H1 (cell line): Measurements from ENCODE around the gene RAB35. TPM values are rescaled to one million over a fixed set of nuclear protein-coding genes. Genes with fewer than 3 reads are reported as not detected.

ENCODE experiments used
- microRNA-seq, 2 experiments: library from miRNA; unstranded; fragments of <30 nt; microRNA quantifications; one replicate each; pipeline versions ENCODE4 to v1.2.0, GENCODE V29; 2016 to 2020; ENCODE audit warnings: borderline microRNAs expressed in 2 of 2, borderline number of aligned reads in 2 of 2, borderline replicate concordance in 1 of 2
- polyA plus RNA-seq, 7 experiments: library from polyadenylated mRNA; depleted of rRNA in 3 of 7; stranded (reverse) in 5 of 7; unstranded in 2 of 7; fragments of >200 nt in 5 of 7; fragments of 200-250 nt in 2 of 7; gene quantifications; 1 replicate in 5 of 7; 2 replicates in 1 of 7; 4 replicates in 1 of 7; pipeline versions ENCODE4 v1.2.1 to v1.2.3, GENCODE V29; 2011 to 2013; ENCODE audit warnings: missing spikeins in 2 of 7, mixed read lengths in 2 of 7
- small RNA-seq: library from polyadenylated mRNA; stranded (forward); fragments of <200 nt; extraction: miRNeasy Mini kit (QIAGEN cat#:217004); gene quantifications from one replicate; pipeline ENCODE3, GENCODE V24; 2013; ENCODE audit not compliant: insufficient read depth
- total RNA-seq: library from RNA; stranded (reverse); fragmentation: NEBNext Ultra II Directional; extraction: Animal tissue kit (Norgen Biotek cat#: 25700); gene quantifications from 2 replicates; pipeline ENCODE4 v1.2.1, GENCODE V29; 2021

Gene RAB35
- total and polyA plus RNA-seq, 2 of the 8 experiments (the other 6 are each of a cell fraction or from before 2014, with no cell fraction given) = 33.4 to 39.0 TPM

Small RNA genes lying within 50 kb of the gene (microRNA-seq; reads per million reads assigned to microRNA genes)
- 0.20 to 0.23 reads per million in 2 experiments for gene MIR4498

Small RNA genes lying within 50 kb of the gene (small RNA-seq; reads per million reads assigned to genes)
- not detected for gene AC004812.1
- gene MIR4498 = 0.51 reads per million

Other genes starting within 250 kb of the RAB35 start
- 50.1 and 60.9 TPM in 2 replicates for gene CIT, start 239.4 kb downstream of the RAB35 start, total RNA-seq
- gene CIT, start 239.4 kb downstream of the RAB35 start, polyA plus RNA-seq (2011; rRNA removed) = 17.1 and 29.1 TPM in 2 replicates
- gene BICDL1, start 127.5 kb downstream of the RAB35 start, total RNA-seq = 25.9 and 26.9 TPM in 2 replicates
- 17.2 and 18.4 TPM in 2 replicates for gene BICDL1, start 127.5 kb downstream of the RAB35 start, polyA plus RNA-seq (2011; rRNA removed)
- gene GCN1, start 78.0 kb upstream of the RAB35 start, total RNA-seq = 133 and 137 TPM in 2 replicates
- gene GCN1, start 78.0 kb upstream of the RAB35 start, polyA plus RNA-seq (2011; rRNA removed) = 61.4 and 73.1 TPM in 2 replicates
- 2,987 and 3,029 TPM in 2 replicates for gene RPLP0, start 84.4 kb upstream of the RAB35 start, total RNA-seq
- 8,838 and 10,765 TPM in 2 replicates for gene RPLP0, start 84.4 kb upstream of the RAB35 start, polyA plus RNA-seq (2011; rRNA removed)
- 105 and 109 TPM in 2 replicates for gene PXN, start 149.0 kb upstream of the RAB35 start, total RNA-seq
- gene PXN, start 149.0 kb upstream of the RAB35 start, polyA plus RNA-seq (2011; rRNA removed) = 51.0 and 89.2 TPM in 2 replicates
- 1,112 and 1,388 TPM in 2 replicates for gene RNU4-2, start 175.2 kb upstream of the RAB35 start, total RNA-seq
- under 0.01 TPM in 2 replicates for gene RNU4-2, start 175.2 kb upstream of the RAB35 start, polyA plus RNA-seq (2011; rRNA removed)
- gene RNU4-1, start 176.5 kb upstream of the RAB35 start, total RNA-seq = 1,424 and 1,786 TPM in 2 replicates
- under 0.01 TPM in 2 replicates for gene RNU4-1, start 176.5 kb upstream of the RAB35 start, polyA plus RNA-seq (2011; rRNA removed)
- 2.3 and 4.1 TPM in 2 replicates for gene SIRT4, start 185.6 kb upstream of the RAB35 start, total RNA-seq
- 2.7 and 3.8 TPM in 2 replicates for gene SIRT4, start 185.6 kb upstream of the RAB35 start, polyA plus RNA-seq (2011; rRNA removed)
- not detected in 2 replicates for gene PLA2G1B, start 211.0 kb upstream of the RAB35 start, total RNA-seq
- 0.19 TPM in 1 of 2 replicates, not detected in the other for gene PLA2G1B, start 211.0 kb upstream of the RAB35 start, polyA plus RNA-seq (2011; rRNA removed)